Activated T-cell treated with anti-CD3 and anti-CD28 coated beads, Interleukin-2, amount 50 U/mL, for 72 hours (primary cell): Measurements from ENCODE around the gene HLA-F. TPM values are rescaled to one million over a fixed set of nuclear protein-coding genes. Genes with fewer than 3 reads are reported as not detected.

Experiments used
- ATAC-seq, 2 donors: fragments of 150-1000 bp; cut with Tn5 transposase; replicated peaks in 1 of 2; 2 replicates each; pipeline ENCODE4 v1.10.0; 2021; ENCODE audit warnings: moderate library complexity in 2 of 2, mild to moderate bottlenecking in 1 of 2
- DNase-seq, 2 donors: peaks; one replicate each; pipeline ENCODE4 v3.0.0; 2021 to 2022; ENCODE audit warnings: mixed read lengths in 1 of 2
- H3K27ac Mint-ChIP-seq: one replicate; pipeline ENCODE4 v1.8.0; 2022; ENCODE audit warnings: mild to moderate bottlenecking, moderate library complexity, mixed read lengths
- H3K27me3 Mint-ChIP-seq: one replicate; pipeline ENCODE4 v1.8.0; 2022; ENCODE audit warnings: low read depth, mixed read lengths
- H3K36me3 Mint-ChIP-seq, 2 donors: one replicate each; pipeline ENCODE4 v1.8.0; 2022; ENCODE audit warnings: mixed read lengths in 2 of 2, mild to moderate bottlenecking in 1 of 2; ENCODE audit not compliant: insufficient read depth in 2 of 2
- H3K4me1 Mint-ChIP-seq: one replicate; pipeline ENCODE4 v1.8.0; 2022; ENCODE audit warnings: low read depth, mixed read lengths
- H3K4me3 Mint-ChIP-seq, 2 donors: one replicate each; pipeline ENCODE4 v1.8.0; 2022; ENCODE audit warnings: mild to moderate bottlenecking in 2 of 2, mixed read lengths in 2 of 2, moderate library complexity in 2 of 2
- H3K9me3 Mint-ChIP-seq, 2 donors: one replicate each; pipeline ENCODE4 v1.8.0; 2022; ENCODE audit warnings: mixed read lengths in 2 of 2
- total RNA-seq, 2 donors: library from RNA; stranded (reverse); gene quantifications; one replicate each; pipeline ENCODE4 v1.2.3, GENCODE V29; 2022

Gene HLA-F
- 100 to 1,000 TPM; 238 to 275 TPM for total RNA-seq

DNA sequence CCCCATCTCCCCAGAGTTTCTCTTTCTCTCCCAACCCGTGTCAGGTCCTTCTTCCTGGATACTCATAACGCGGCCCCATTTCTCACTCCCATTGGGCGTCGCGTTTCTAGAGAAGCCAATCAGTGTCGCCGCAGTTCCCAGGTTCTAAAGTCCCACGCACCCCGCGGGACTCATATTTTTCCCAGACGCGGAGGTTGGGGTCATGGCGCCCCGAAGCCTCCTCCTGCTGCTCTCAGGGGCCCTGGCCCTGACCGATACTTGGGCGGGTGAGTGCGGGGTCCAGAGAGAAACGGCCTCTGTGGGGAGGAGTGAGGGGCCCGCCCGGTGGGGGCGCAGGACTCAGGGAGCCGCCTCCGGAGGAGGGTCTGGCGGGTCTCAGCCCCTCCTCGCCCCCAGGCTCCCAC is at the start of gene HLA-F:
Gene HLA-F, plus strand, starts transcription at position 173 of the 404 bp plus-strand sequence. Its CDS starts 30 bp downstream, at position 203.
- Mint-ChIP-seq H3K4me1 (peaks cover 57% of the 10 kb centered on the region), H3K36me3 (peaks cover 24 to 31% of the 10 kb centered on the region in 2 donors), H3K27me3 (no peaks in the 10 kb centered on the region), H3K4me3 (peak within 1 kb of the TSS; percentile 93 to 95), H3K27ac (peak within 1 kb of the TSS; percentile 98), H3K9me3 (no peaks in the 10 kb centered on the region)
- ATAC-seq = peak; percentile 88 to 92
- peak; percentile 86 to 87 for DNase-seq

DNA sequence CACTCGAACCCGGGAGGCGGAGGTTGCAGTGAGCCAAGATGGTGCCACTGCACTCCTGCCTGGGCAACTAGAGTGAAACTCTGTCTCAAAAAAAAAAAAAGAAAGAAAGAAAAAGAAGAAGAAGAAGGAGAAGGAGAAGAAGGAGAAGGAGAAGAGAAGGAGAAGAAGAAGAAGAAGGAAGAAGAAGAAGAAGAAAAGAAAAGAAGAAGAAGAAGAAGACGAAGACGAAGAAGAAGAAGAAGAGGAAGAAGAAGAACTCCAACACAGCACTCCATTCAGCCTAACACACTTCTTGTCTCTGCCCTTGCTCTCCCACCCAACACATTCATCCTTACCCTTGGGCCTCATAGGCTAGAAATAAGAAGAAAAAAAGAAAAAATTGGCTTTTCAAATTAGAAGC is 49.2 kb upstream of the HLA-F start:
- Mint-ChIP-seq H3K4me3 (no peak overlapping the region), H3K27ac (no peak overlapping the region), H3K27me3 (peaks cover 15% of the 10 kb centered on the region), H3K4me1 (peaks cover 18% of the 10 kb centered on the region), H3K36me3 (no peaks in the 10 kb centered on the region), H3K9me3 (no peaks in the 10 kb centered on the region)
- ATAC-seq = no peak
- no peak for DNase-seq

DNA sequence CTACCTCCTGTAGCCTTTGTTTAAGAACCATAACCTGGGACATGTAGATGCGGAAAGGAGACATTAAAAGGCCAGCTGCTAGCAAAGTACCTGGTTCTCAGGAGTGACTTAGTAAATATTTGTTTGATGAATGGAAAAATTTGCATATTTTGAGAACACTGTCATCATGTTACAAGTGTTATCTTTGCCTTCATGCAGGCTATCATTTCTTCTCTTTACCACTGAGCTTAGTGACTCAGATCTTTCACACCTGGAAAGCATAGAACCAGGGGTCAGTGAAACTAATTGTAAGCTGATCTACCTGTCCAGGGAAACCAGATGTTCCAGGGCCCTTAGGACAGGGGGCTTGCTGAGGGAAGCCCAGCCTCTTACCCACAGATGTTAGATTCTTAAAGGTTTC is 47.7 kb upstream of the HLA-F start:
- Mint-ChIP-seq H3K4me1 (peaks cover 24% of the 10 kb centered on the region), H3K27ac (no peak overlapping the region), H3K9me3 (no peaks in the 10 kb centered on the region), H3K4me3 (no peak overlapping the region), H3K27me3 (peaks cover 19% of the 10 kb centered on the region), H3K36me3 (no peaks in the 10 kb centered on the region)
- DNase-seq (no peak), ATAC-seq (no peak)

DNA sequence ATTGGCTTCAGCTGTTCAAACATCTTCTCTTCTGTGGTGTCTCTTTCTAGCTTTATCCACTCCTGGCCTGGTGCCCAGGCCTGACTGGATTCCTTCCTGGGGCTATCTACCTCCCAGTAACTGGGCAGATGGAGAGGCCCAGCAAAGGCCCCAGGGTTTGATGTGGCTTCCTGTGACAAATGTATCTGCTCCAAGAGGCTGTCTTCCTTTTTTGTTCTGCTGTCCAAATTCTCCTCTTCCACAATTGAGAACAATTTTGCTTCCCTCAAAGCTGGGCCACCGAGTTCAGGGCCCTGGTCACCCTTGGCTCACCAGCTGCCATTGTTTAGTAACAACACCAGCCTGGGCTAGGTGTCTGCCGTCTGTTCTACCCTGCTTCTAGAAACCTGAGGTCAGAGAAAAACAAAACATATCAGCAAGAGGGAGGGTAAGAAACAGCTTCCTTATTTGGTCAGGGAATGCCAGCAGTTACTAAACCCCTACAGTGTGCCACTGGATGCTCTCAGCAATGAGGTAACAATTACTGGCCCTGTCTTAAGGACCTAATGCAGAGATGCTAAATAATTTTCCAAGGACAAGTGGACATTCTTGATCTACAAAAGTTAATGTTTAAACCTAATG is 46.1 kb upstream of the HLA-F start:
- peak in 1 of 2 donors; percentile 32 for ATAC-seq
- H3K4me3 Mint-ChIP-seq = no peak overlapping the region
- no peak for DNase-seq
- H3K27ac Mint-ChIP-seq = no peak overlapping the region
- peaks cover 24% of the 10 kb centered on the region for H3K4me1 Mint-ChIP-seq
- H3K36me3 Mint-ChIP-seq = no peaks in the 10 kb centered on the region
- peaks cover 7% of the 10 kb centered on the region for H3K27me3 Mint-ChIP-seq
- no peaks in the 10 kb centered on the region for H3K9me3 Mint-ChIP-seq

DNA sequence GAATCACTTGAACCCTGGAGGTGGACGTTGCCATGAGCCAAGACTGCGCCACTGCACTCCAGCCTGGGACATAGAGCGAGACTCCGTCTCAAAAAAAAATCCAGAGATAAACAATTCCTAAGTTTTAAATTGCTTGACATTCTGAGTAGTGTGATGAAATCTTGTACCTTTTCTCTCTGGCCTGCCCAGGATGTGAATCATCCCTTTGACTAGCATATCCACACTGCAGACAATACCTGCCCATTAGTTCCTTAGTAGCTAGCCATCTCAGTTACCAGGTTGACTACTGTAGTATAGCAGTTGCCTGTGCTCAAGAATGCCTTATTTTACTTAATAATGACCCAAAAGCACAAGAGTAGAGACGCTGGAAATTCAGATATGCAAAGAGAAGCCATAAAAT is 45.1 kb upstream of the HLA-F start:
- no peaks in the 10 kb centered on the region for H3K9me3 Mint-ChIP-seq
- H3K4me1 Mint-ChIP-seq = peaks cover 24% of the 10 kb centered on the region
- DNase-seq = no peak
- H3K36me3 Mint-ChIP-seq = no peaks in the 10 kb centered on the region
- peak; percentile 46 to 67 for ATAC-seq
- no peak overlapping the region for H3K27ac Mint-ChIP-seq
- H3K4me3 Mint-ChIP-seq = no peak overlapping the region
- peaks cover 7% of the 10 kb centered on the region for H3K27me3 Mint-ChIP-seq

DNA sequence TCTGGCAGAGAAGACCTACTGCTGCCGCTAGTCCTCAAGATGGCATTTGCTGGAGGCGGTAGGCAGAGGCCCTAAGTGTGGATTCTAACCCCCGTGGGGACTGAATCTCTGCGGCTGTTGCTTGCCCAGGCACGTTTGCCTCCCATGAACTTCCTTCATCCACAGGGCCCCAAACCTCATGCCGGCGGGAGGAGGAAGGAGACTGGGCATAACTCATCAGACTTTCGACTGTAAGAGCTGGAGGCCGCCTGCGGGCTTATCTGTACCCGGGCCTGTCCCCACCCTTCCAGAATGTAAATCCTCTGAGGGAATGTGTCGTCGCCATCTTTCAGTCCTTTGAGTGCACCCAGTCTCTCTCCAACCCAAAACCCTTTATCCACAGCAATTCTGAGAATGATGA is 43.3 kb upstream of the HLA-F start:
- no peak for ATAC-seq
- DNase-seq = no peak
- Mint-ChIP-seq H3K9me3 (no peaks in the 10 kb centered on the region), H3K4me3 (peak overlapping the region in 1 of 2 donors; percentile 71), H3K27me3 (peaks cover 18% of the 10 kb centered on the region), H3K36me3 (no peaks in the 10 kb centered on the region), H3K27ac (no peak overlapping the region), H3K4me1 (peaks cover 30% of the 10 kb centered on the region)

DNA sequence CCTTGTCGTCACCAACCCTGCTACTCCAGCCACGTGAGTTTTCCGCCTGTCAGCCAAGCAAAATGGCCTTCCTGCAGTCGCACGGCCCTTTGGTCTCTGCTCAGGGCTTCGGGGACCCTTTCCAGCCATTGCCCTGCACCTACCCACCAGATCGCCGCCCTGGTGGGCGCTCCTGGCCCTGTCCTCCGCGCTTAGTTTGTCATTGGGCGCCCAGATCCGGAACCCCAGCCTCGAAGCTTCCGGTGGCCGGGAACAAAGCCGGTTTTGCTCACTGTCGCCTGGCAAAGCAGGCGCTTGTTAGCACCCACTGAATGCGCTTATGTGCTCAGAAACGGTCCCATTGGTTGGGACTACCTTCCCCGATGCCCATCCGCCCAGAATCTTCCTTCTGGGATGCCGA is 42.8 kb upstream of the HLA-F start:
- H3K36me3 Mint-ChIP-seq = no peaks in the 10 kb centered on the region
- peaks cover 30% of the 10 kb centered on the region for H3K4me1 Mint-ChIP-seq
- no peak for ATAC-seq

DNA sequence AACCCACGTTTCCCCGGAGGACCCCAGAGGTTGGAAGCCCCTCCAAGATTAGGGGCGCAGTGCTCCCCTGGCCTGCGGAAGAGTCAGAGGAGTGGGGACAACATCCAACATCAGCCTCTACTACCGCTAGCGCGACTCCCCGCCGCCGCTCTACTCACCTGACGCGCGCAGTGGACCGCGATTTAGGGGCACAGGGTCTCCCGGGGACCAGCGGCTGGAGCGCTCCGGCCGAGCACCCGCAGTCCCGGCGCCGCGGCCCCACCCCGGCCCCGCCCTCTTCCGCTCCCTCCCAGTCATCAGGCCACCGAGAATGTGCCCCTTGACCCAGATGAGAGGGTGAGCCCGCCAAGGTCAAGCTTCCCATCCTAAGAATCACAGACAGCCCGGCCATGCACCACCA is 42.3 kb upstream of the HLA-F start, which contains the start of gene ZFP57:
Gene ZFP57, minus strand, starts transcription at position 249 of the 400 bp plus-strand sequence. CDS start 4,149 bp downstream, outside the sequence.
- peaks cover 18% of the 10 kb centered on the region for H3K27me3 Mint-ChIP-seq
- H3K27ac Mint-ChIP-seq = no peak within 1 kb of the TSS
- H3K9me3 Mint-ChIP-seq = no peaks in the 10 kb centered on the region
- peaks cover 30% of the 10 kb centered on the region for H3K4me1 Mint-ChIP-seq
- peak within 1 kb of the TSS in 1 of 2 donors; percentile 71 for H3K4me3 Mint-ChIP-seq
- no peak for DNase-seq
- no peaks in the 10 kb centered on the region for H3K36me3 Mint-ChIP-seq
- ATAC-seq = no peak

More for the DNA sequence above, 42.8 kb upstream of the HLA-F start:
- no peak for DNase-seq
- no peak overlapping the region for H3K27ac Mint-ChIP-seq
- no peaks in the 10 kb centered on the region for H3K9me3 Mint-ChIP-seq
- peak overlapping the region in 1 of 2 donors; percentile 71 for H3K4me3 Mint-ChIP-seq
- H3K27me3 Mint-ChIP-seq = peaks cover 18% of the 10 kb centered on the region

DNA sequence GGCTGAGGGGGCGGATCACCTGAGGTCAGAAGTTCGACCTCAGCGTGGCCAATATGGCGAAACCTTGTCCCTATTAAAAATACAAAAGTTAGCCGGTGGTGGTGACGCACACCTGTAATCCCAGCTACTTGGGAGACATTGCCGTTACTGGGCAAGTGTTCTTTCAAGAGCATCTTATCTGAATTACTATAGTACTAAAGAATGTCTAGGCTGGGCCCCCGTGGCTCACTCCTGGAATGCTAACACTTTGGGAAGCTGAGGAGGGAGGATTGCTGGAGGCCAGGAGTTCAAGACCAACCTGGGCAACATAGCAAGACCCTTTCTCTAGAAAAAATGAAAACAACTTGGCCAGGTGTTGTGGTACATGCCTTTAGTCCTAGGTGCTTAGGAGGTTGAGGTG is 41.4 kb upstream of the HLA-F start:
- Mint-ChIP-seq H3K9me3 (no peaks in the 10 kb centered on the region), H3K36me3 (no peaks in the 10 kb centered on the region), H3K4me1 (peaks cover 29% of the 10 kb centered on the region), H3K27ac (no peak overlapping the region), H3K4me3 (no peak overlapping the region), H3K27me3 (peaks cover 18% of the 10 kb centered on the region)
- ATAC-seq (no peak), DNase-seq (no peak)

DNA sequence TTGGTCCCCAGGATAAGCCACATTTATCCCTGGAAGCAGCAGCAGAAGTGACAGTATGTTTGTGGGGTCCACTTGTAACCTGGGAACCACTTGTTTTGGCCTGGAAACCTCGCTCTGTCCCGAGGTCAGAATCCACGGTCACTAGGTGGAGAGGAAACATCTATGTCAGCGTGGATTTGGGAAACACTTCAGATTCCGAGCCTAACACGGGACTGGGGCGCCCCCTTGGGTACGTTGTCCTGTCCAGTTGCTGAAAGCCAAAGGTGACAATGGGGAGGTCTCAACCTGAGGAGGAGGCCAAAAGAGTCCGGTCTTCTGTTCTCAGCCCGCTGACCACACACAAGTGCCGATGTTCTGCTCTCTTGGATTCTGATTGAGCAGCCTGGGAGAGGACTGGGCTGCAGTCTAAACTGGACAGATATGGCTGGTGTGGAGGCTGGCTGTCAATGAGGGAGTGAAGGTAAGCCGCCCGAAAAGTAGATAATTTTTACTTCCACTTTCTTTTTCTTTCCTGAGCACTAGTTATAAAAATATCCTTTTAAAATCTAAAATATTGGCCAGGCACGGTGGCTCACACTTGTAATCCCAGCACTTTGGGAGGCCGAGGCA is 37.4 kb upstream of the HLA-F start:
- H3K9me3 Mint-ChIP-seq = no peaks in the 10 kb centered on the region

DNA sequence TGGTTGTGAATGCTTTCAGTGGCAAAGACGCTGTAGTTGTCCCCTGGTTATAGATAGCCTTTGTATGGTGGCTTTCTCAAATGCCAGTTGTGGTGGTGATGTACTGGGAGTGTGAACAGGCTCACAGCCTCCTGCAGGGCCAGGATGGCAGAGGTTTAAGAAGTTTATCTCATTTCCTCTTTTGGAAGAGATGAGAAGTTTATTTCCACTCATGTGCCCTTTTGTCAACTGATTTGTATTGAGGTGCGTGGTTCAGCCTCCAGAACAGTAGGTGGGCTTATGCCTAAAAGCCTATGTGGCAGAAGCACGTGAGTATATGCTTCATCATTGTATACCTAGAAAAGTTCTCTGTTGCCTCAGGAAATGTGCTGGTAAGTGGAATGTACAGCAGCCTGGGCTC is 28.6 kb upstream of the HLA-F start:
- ATAC-seq = no peak
- no peak overlapping the region for H3K27ac Mint-ChIP-seq
- H3K4me3 Mint-ChIP-seq = no peak overlapping the region
- H3K36me3 Mint-ChIP-seq = peaks cover 4 to 7% of the 10 kb centered on the region in 2 donors
- H3K4me1 Mint-ChIP-seq = no peaks in the 10 kb centered on the region
- H3K27me3 Mint-ChIP-seq = no peaks in the 10 kb centered on the region
- peaks cover 4 to 5% of the 10 kb centered on the region in 2 donors for H3K9me3 Mint-ChIP-seq
- no peak for DNase-seq

More for the DNA sequence above, 37.4 kb upstream of the HLA-F start:
- DNase-seq (no peak), ATAC-seq (no peak)
- Mint-ChIP-seq H3K27me3 (peaks cover 16% of the 10 kb centered on the region), H3K4me3 (no peak overlapping the region), H3K4me1 (peaks cover 6% of the 10 kb centered on the region), H3K27ac (no peak overlapping the region), H3K36me3 (no peaks in the 10 kb centered on the region)

DNA sequence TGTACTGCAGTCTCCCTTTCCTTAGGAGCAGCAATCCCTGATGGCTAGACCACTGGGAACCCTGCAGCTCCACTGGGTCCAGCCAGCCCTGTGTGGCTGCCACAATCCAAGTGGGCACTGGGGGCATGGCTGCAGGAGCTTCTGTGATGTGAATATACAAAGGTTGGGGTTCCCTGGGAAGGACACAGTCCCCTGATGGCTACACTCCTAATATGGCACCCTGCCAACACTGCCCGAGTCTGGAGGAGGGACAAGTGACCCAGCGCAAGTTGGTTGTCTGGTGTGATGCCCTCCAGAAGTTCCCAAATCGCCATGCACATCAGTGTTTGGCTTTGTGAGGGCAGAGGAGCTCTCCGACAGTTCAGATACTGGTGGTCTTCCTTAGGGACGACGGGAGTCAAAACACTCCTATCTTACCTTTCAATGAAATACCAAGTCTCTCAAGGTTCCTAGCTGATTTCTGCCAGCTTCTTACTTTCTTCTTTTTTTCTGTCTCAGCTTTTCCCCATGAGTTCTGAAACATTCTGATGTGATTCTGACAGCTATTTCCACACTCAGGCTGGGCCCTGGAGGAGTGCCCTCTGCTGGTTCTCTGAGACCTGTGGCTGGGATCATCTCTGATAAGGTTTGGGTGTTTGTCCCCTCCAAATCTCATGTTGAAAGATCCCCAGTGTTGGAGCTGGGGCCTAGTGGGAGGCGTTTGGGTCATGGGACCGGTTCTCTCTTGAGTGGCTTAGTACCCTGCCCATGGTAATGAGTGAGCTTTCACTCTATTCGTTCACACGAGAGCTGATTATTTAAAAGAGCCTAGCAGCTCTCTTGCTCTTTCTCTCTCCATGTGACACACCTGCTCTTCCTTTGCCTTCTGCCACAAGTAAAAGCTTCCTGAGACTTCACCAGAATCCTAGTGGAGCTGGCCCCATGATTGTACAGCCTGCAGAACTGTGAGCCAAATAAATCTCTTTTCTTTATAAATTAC is 26.8 kb upstream of the HLA-F start:
- peaks cover 4 to 7% of the 10 kb centered on the region in 2 donors for H3K36me3 Mint-ChIP-seq
- H3K27ac Mint-ChIP-seq = no peak overlapping the region
- H3K4me1 Mint-ChIP-seq = no peaks in the 10 kb centered on the region
- DNase-seq (no peak), ATAC-seq (no peak)
- H3K9me3 Mint-ChIP-seq = peaks cover 4 to 5% of the 10 kb centered on the region in 2 donors
- H3K4me3 Mint-ChIP-seq = no peak overlapping the region
- peaks cover 11% of the 10 kb centered on the region for H3K27me3 Mint-ChIP-seq
